ENCODE measurements around the gene TXNDC5.
"Not testable (repeated sequence)": the region's sequence is repeated elsewhere in the genome, so short reads cannot be mapped to it uniquely, and the experiment has no call there.

TXNDC5 gene

DNA sequence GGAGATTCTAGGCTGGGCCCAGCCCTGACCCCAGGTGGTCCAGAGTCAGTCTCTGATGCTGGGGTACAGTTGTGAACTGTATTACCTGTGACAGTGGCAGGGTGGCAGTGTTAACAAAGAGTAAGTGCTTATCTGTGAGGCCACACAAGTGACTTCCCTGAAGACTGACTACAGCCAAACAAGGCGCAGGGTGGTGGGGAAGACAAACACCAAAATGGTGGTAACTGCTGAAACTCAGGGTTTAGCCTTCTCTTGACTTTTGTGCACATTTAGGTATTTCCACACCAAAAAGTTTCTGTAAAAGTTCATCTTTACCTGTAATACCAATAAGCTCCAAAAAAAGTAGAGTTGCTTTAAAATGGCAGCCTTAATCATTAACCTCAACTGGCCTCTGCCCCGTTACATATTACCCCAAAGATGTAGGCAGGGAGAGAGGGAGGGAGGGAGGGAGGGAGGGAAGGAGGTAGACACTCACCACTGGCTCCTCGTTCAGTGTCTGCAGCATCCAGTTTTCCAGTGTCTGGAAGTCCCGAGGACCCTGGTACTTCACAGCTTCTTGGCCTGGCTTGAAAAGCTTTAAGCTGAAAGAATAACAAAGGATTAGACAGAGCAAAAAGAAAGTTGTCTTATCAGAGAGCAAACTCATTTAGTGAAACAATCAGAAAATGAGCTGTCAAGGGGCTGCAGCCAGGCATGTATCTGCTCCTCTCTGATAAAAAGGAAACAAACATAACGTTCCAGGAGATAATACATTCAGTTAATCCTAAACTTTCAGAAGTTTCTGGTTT lies 11.3 kb downstream of the TXNDC5 start:
- Histone ChIP-seq H3K36me3 (ENCODE audit: control insufficient read depth in 2 of 2, insufficient read depth in 1 of 2, low read length in 2 of 2) (peaks cover 71 to 98% of the 10 kb centered on the region in 2 experiments), H3K27ac (ENCODE audit: extremely low read depth, low read depth, low read length) (no peak overlapping the region), H3K9me3 (ENCODE audit: control insufficient read depth, insufficient read depth, low read depth, low read length) (no peaks in the 10 kb centered on the region), H3K4me3 (ENCODE audit: low read depth, low read length) (no peak overlapping the region), H3K4me1 (ENCODE audit: control insufficient read depth, insufficient read depth, low read length) (no peaks in the 10 kb centered on the region)
- CTCF ChIA-PET, result interaction anchor here (0.7 to 2.0 kb wide), 11 partner anchors 10 to 251 kb away, joined by 3 to 12 read pairs (median 4); no protein-coding TSS in a partner anchor
- TF ChIP-seq ZNF623 (tag by site-specific recombination; IDR thresholded peaks at IDR 0.05) (no peak), ZNF624 (tag by site-specific recombination; IDR thresholded peaks at IDR 0.05) (no peak), ZNF501 (tag by site-specific recombination; IDR thresholded peaks at IDR 0.05) (no peak), CTCF (tag by site-specific recombination; IDR thresholded peaks at IDR 0.05) (peak; percentile 45; the same call in 1 of the 2 replicates), ZNF530 (tag by site-specific recombination; IDR thresholded peaks at IDR 0.05; ENCODE audit: low read depth) (no peak), OSR2 (tag by site-specific recombination; IDR thresholded peaks at IDR 0.05) (no peak)
- POLR2A ChIA-PET, result interaction anchor here (0.9 to 1.8 kb wide), 5 partner anchors 9 to 203 kb away, joined by 3 to 10 read pairs (median 3); partner anchors contain the start of gene EEF1E1

- not testable (repeated sequence) for H3K4me3 ChIP-seq (ENCODE audit: low read depth, low read length); H3K4me1 ChIP-seq (ENCODE audit: control insufficient read depth, insufficient read depth, low read length); H3K9me3 ChIP-seq (ENCODE audit: control insufficient read depth, insufficient read depth, low read depth, low read length); H3K27ac ChIP-seq (ENCODE audit: extremely low read depth, low read depth, low read length)
- peak; percentile 27; the same call in 1 of the 2 replicates for TF ChIP-seq ZNF140 (tag by site-specific recombination; IDR thresholded peaks at IDR 0.05)
- ChIA-PET CTCF (interaction anchor here (0.6 to 2.0 kb wide), 5 partner anchors 24 to 230 kb away, joined by 3 to 12 read pairs (median 4); no protein-coding TSS in a partner anchor), POLR2A (interaction anchor here (1.1 kb wide), 1 partner anchor 108 kb away, joined by 3 read pairs; no protein-coding TSS in a partner anchor)
- H3K36me3 ChIP-seq (ENCODE audit: control insufficient read depth in 2 of 2, insufficient read depth in 1 of 2, low read length in 2 of 2), result peaks cover 68 to 98% of the 10 kb centered on the region in 2 experiments
Observed at GRCh38 chr6:7898193-7898586, 12.4 kb downstream of the TXNDC5 start.

- H3K36me3 ChIP-seq (ENCODE audit: control insufficient read depth in 2 of 2, insufficient read depth in 1 of 2, low read length in 2 of 2), result peaks cover 73 to 98% of the 10 kb centered on the region in 2 experiments
- H3K27ac ChIP-seq (ENCODE audit: extremely low read depth, low read depth, low read length), result no peak overlapping the region
- no peaks in the 10 kb centered on the region for H3K4me1 ChIP-seq (ENCODE audit: control insufficient read depth, insufficient read depth, low read length)
- ChIA-PET POLR2A (interaction anchor here (1.1 kb wide), 1 partner anchor 109 kb away, joined by 3 read pairs; no protein-coding TSS in a partner anchor), CTCF (interaction anchor here (0.6 to 3.0 kb wide), 5 partner anchors 23 to 229 kb away, joined by 3 to 12 read pairs (median 4); no protein-coding TSS in a partner anchor)
- H3K4me3 ChIP-seq (ENCODE audit: low read depth, low read length), result no peak overlapping the region
- H3K9me3 ChIP-seq (ENCODE audit: control insufficient read depth, insufficient read depth, low read depth, low read length), result no peaks in the 10 kb centered on the region
- TF ChIP-seq ZNF155 (tag by site-specific recombination; IDR thresholded peaks at IDR 0.05) (no peak), ZNF610 (tag by site-specific recombination; IDR thresholded peaks at IDR 0.05; ENCODE audit: borderline replicate concordance) (no peak), ZIC2 (tag by site-specific recombination; IDR thresholded peaks at IDR 0.05) (no peak), SP3 (tag by site-specific recombination; IDR thresholded peaks at IDR 0.05) (no peak), ZNF211 (tag by site-specific recombination; IDR thresholded peaks at IDR 0.05; ENCODE audit: low read depth) (no peak), ZNF426 (tag by site-specific recombination; IDR thresholded peaks at IDR 0.05) (no peak), ZNF513 (tag by site-specific recombination; IDR thresholded peaks at IDR 0.05) (no peak), GLI4 (tag by site-specific recombination; IDR thresholded peaks at IDR 0.05) (no peak), ZNF664 (tag by site-specific recombination; IDR thresholded peaks at IDR 0.05) (no peak), ZNF223 (tag by site-specific recombination; IDR thresholded peaks at IDR 0.05) (no peak), KLF7 (tag by site-specific recombination; IDR thresholded peaks at IDR 0.05; ENCODE audit: borderline replicate concordance) (no peak), ZNF138 (tag by site-specific recombination; IDR thresholded peaks at IDR 0.05; ENCODE audit: borderline replicate concordance) (no peak)
- TF ChIP-seq, protein P1, sequence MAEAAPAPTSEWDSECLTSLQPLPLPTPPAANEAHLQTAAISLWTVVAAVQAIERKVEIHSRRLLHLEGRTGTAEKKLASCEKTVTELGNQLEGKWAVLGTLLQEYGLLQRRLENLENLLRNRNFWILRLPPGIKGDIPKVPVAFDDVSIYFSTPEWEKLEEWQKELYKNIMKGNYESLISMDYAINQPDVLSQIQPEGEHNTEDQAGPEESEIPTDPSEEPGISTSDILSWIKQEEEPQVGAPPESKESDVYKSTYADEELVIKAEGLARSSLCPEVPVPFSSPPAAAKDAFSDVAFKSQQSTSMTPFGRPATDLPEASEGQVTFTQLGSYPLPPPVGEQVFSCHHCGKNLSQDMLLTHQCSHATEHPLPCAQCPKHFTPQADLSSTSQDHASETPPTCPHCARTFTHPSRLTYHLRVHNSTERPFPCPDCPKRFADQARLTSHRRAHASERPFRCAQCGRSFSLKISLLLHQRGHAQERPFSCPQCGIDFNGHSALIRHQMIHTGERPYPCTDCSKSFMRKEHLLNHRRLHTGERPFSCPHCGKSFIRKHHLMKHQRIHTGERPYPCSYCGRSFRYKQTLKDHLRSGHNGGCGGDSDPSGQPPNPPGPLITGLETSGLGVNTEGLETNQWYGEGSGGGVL (tag by site-specific recombination; IDR thresholded peaks at IDR 0.05), result no peak
- TF ChIP-seq, protein P2, sequence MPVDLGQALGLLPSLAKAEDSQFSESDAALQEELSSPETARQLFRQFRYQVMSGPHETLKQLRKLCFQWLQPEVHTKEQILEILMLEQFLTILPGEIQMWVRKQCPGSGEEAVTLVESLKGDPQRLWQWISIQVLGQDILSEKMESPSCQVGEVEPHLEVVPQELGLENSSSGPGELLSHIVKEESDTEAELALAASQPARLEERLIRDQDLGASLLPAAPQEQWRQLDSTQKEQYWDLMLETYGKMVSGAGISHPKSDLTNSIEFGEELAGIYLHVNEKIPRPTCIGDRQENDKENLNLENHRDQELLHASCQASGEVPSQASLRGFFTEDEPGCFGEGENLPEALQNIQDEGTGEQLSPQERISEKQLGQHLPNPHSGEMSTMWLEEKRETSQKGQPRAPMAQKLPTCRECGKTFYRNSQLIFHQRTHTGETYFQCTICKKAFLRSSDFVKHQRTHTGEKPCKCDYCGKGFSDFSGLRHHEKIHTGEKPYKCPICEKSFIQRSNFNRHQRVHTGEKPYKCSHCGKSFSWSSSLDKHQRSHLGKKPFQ (tag by site-specific recombination; IDR thresholded peaks at IDR 0.05), result no peak
Observed at GRCh38 chr6:7897461-7898192, 13.0 kb downstream of the TXNDC5 start.

All from HEK293 (cell line).